Right atrium auricular region (tissue), 2 donors: ENCODE data around the gene OR11H6. TPM values are rescaled to one million over a fixed set of nuclear protein-coding genes. Genes with fewer than 3 reads are reported as not detected.
"Not testable (repeated sequence)": the region's sequence is repeated elsewhere in the genome, so short reads cannot be mapped to it uniquely, and the experiment has no call there.

Experiments
- DNase-seq: peaks from one replicate; pipeline ENCODE4 v3.0.0-alpha.2; 2019; ENCODE audit warnings: low spot score
- H3K27ac ChIP-seq, 2 donors: fragments of 200-600 bp; sonication (generic); 1 replicate in 1 of 2; 2 replicates in 1 of 2; pipeline ENCODE4 v1.5.1; 2016 to 2019
- H3K27me3 ChIP-seq, 2 donors: fragments of 200-600 bp; sonication (generic); one replicate each; pipeline versions ENCODE4 v1.5.1 to v1.6.0; 2017 to 2019
- H3K36me3 ChIP-seq: fragments of 200-600 bp; sonication (generic); one replicate; pipeline ENCODE4 v1.5.1; 2016
- H3K4me1 ChIP-seq, 2 donors: fragments of 200-600 bp; sonication (generic); one replicate each; pipeline versions ENCODE4 v1.5.1 to v1.6.0; 2017 to 2019
- H3K4me3 ChIP-seq, 2 donors: fragments of 200-600 bp; sonication (generic); 1 replicate in 1 of 2; 2 replicates in 1 of 2; pipeline ENCODE4 v1.5.1; 2017 to 2019; ENCODE audit warnings: mild to moderate bottlenecking in 1 of 2, moderate library complexity in 1 of 2
- H3K9me3 ChIP-seq, 2 donors: fragments of 200-600 bp; sonication (generic); one replicate each; pipeline ENCODE4 v1.5.1; 2019
- total RNA-seq, 2 donors: library from RNA; depleted of rRNA; stranded (reverse); fragments of >200 nt; gene quantifications; one replicate each; pipeline ENCODE4 v1.1.0, GENCODE V29; 2016
- TF ChIP-seq, protein P1 (sequence below), 2 donors: fragments of 200-600 bp; sonication (generic); IDR thresholded peaks; one replicate each; pipeline ENCODE4 v1.5.1; 2019; ENCODE audit warnings: antibody characterized with exemption in 2 of 2

OR11H6 gene
- total RNA-seq, 2 donors from 2014 or later = not detected

DNA sequence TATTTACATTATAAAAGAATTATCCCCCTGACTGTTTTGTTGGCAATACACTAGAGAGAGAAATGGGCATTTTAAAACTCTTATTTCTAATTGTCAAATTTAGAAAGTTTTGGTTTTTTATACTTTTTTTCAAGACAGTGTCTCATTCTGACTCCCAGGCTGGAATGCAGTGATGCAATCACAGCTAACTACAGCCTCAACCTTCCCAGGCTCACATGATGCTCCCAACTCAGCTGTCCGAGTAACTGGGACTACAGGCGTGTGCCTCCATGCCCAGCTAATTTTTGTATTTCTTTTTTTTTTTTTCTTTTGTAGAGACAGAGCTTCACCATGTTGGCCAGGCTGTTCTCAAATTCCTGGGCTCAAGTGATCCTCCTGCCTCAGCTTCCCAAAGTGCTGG is 8.3 kb upstream of the OR11H6 start:
- no peaks in the 10 kb centered on the region for H3K27me3 ChIP-seq
- H3K9me3 ChIP-seq = peaks cover 0 to 15% of the 10 kb centered on the region in 2 donors
- DNase-seq = no peak
- no peak overlapping the region for H3K27ac ChIP-seq
- no peaks in the 10 kb centered on the region for H3K4me1 ChIP-seq
- no peak overlapping the region for H3K4me3 ChIP-seq
- TF ChIP-seq, protein P1, sequence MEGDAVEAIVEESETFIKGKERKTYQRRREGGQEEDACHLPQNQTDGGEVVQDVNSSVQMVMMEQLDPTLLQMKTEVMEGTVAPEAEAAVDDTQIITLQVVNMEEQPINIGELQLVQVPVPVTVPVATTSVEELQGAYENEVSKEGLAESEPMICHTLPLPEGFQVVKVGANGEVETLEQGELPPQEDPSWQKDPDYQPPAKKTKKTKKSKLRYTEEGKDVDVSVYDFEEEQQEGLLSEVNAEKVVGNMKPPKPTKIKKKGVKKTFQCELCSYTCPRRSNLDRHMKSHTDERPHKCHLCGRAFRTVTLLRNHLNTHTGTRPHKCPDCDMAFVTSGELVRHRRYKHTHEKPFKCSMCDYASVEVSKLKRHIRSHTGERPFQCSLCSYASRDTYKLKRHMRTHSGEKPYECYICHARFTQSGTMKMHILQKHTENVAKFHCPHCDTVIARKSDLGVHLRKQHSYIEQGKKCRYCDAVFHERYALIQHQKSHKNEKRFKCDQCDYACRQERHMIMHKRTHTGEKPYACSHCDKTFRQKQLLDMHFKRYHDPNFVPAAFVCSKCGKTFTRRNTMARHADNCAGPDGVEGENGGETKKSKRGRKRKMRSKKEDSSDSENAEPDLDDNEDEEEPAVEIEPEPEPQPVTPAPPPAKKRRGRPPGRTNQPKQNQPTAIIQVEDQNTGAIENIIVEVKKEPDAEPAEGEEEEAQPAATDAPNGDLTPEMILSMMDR (IDR thresholded peaks at IDR 0.05) = no peak
- no peaks in the 10 kb centered on the region for H3K36me3 ChIP-seq

DNA sequence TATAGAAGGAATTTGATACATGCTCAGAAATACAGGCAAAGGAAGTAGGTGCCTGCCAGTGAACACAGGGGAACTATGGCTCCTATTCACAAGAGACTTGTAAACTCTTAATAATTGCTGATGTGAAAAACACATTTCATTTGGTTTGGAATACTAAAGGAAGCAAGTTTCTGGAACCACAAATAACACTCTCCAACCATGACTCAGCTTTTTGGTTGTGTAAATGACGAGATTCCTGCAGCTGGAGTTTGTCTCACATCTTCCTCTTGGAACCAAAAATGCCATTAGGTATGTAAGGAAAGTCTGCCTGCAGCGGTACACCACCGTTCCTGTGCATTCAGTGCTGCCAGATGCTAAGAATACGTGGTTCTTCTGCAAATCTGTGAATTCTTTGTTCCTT is 4.5 kb upstream of the OR11H6 start:
- Histone ChIP-seq H3K36me3 (no peaks in the 10 kb centered on the region), H3K27ac (no peak overlapping the region), H3K4me1 (no peaks in the 10 kb centered on the region), H3K4me3 (no peak overlapping the region), H3K9me3 (peaks cover 0 to 13% of the 10 kb centered on the region in 2 donors), H3K27me3 (no peaks in the 10 kb centered on the region)
- TF ChIP-seq, protein P1 (IDR thresholded peaks at IDR 0.05) = no peak
- no peak for DNase-seq

DNA sequence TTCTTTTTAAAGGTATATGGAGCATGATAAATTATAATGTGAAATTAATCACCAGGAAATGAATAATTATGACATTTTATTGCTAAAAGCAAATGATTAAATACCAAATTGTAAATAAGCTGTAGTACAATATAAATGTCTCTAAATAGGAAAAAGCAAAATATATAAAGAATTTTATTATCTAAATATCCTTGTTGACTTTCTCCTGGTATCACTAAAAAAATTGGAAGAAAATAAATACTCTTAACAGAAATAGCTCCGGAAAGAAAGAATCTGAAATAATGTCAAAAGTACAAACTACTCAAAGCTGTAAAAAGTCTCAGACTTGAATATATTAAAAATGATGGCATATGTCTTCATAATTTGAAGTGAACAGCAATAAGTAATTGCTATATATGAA is 5.2 kb downstream of the OR11H6 start, which contains the start of gene OR11H7:
Gene OR11H7 (plus strand): TSS at position 301 of the 400 bp plus-strand sequence.
- no peaks in the 10 kb centered on the region for H3K27me3 ChIP-seq
- H3K4me1 ChIP-seq = no peaks in the 10 kb centered on the region
- H3K9me3 ChIP-seq = no peaks in the 10 kb centered on the region
- H3K27ac ChIP-seq = no peak within 1 kb of the TSS
- H3K36me3 ChIP-seq = no peaks in the 10 kb centered on the region
- DNase-seq = no peak
- H3K4me3 ChIP-seq = no peak within 1 kb of the TSS
- TF ChIP-seq, protein P1 (IDR thresholded peaks at IDR 0.05) = no peak

DNA sequence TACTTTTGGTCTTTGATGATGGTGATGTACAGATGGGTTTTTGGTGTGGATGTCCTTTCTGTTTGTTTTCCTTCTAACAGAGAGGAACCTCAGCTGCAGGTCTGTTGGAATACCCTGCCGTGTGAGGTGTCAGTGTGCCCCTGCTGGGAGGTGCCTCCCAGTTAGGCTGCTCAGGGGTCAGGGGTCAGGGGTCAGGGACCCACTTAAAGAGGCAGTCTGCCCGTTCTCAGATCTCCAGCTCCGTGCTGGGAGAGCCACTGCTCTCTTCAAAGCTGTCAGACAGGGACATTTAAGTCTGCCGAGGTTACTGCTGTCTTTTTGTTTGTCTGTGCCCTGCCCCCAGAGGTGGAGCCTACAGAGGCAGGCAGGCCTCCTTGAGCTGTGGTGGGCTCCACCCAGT is 11.9 kb downstream of the OR11H6 start:
- not testable (repeated sequence) for H3K27me3 ChIP-seq, H3K27ac ChIP-seq, H3K36me3 ChIP-seq, H3K4me3 ChIP-seq, H3K4me1 ChIP-seq, H3K9me3 ChIP-seq, DNase-seq

DNA sequence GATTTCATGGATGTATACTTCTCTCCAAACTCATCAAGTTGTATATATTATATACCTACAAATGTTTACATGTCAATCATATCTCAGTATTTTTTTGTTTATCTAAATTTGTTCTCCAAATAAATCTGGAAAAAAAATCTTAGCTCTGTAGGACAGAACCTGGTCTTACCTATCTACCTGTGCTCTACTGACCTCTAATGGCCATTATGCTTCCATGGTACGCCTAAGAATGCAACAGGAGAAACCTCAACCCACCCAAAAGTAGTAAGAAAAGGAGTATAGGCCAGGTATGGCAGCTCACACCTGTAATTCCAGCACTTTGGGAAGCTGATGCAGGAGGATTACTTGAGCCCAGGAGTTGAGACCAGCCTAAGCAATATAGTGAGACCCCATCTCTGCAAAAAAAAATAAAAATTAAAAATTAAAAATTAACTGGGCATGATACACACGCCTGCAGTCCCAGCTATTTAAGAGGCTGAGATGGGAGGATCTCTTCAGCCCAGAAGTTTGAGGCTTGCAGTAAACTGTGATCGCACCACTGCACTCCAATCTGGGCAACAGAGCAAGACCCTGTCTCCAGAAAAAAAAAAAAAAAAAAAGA is 24.2 kb downstream of the OR11H6 start:
- no peaks in the 10 kb centered on the region for H3K36me3 ChIP-seq
- H3K9me3 ChIP-seq = peaks cover 0 to 10% of the 10 kb centered on the region in 2 donors
- H3K27ac ChIP-seq = no peak overlapping the region
- TF ChIP-seq, protein P1 (IDR thresholded peaks at IDR 0.05) = no peak
- no peaks in the 10 kb centered on the region for H3K27me3 ChIP-seq
- H3K4me1 ChIP-seq = no peaks in the 10 kb centered on the region
- DNase-seq = no peak
- no peak overlapping the region for H3K4me3 ChIP-seq

DNA sequence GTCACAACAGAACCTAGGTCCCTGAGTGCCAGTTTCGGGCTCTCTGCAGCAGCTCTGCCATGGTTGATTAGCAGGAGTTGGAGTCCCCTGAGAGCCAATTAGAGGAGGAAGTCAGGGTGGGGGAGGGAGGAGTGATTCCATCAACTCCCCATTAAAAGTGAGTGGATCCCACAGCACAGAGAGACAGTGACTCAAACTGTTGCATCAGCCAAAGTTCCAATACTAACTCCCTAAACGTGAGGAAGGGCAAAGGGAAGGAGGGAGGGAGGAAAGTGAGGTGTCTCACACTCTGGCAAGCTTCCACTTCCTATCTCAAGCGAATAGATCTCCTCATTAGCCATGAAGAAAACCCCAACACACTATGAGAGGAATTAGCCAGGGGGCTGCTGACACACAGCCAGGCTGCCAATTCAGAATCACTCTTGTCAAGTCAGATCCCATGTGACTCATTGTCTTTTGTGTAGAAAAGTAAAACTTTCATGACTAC is 39.2 kb downstream of the OR11H6 start:
- no peak for DNase-seq

DNA sequence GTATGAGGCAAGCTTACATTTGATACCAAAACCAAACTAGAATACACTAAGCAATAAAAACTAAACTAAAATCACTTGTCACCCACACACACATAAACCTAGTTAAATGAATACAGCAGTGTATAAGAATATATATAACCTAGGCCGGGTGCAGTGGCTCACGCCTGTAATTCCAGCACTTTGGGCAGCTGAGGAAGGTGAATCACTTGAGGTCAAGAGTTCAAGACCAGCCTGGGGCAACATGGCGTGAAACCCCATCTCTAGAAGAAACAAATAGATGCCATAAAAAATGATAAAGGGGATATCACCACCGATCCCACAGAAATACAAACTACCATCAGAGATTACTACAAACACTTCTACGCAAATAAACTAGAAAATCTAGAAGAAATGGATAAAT is 40.9 kb downstream of the OR11H6 start:
- H3K27me3 ChIP-seq, H3K4me3 ChIP-seq, H3K4me1 ChIP-seq, DNase-seq, H3K9me3 ChIP-seq, H3K36me3 ChIP-seq, H3K27ac ChIP-seq: not testable (repeated sequence)

More for the DNA sequence above, 39.2 kb downstream of the OR11H6 start:
- TF ChIP-seq, protein P1 (IDR thresholded peaks at IDR 0.05) = no peak
- no peaks in the 10 kb centered on the region for H3K36me3 ChIP-seq
- H3K27ac ChIP-seq = no peak overlapping the region
- no peaks in the 10 kb centered on the region for H3K4me1 ChIP-seq
- H3K27me3 ChIP-seq = no peaks in the 10 kb centered on the region
- H3K4me3 ChIP-seq = no peak overlapping the region
- no peaks in the 10 kb centered on the region for H3K9me3 ChIP-seq
